B cell (primary cell): Measurements from ENCODE around the gene HYAL1. TPM values are rescaled to one million over a fixed set of nuclear protein-coding genes. Genes with fewer than 3 reads are reported as not detected.

Source experiments
- ATAC-seq: fragments of 200-7000 bp; cut with Tn5 transposase; one replicate; pipeline ENCODE4 v1.10.0; 2021; ENCODE audit warnings: low read depth, mild to moderate bottlenecking, moderate number of reproducible peaks, moderate library complexity
- CTCF ChIA-PET: fragments of 350-600 bp; sonication (Branson Sonifier 250); formaldehyde crosslinking; loops from one replicate; lab custom pipeline; 2021; ENCODE audit warnings: antibody characterized with exemption, inconsistent platforms; lab: Charles Lee
- POLR2A ChIA-PET: fragments of 350-600 bp; sonication (Branson Sonifier 250); formaldehyde crosslinking; loops from one replicate; lab custom pipeline; 2021; ENCODE audit warnings: antibody characterized with exemption; lab: Charles Lee
- DNase-seq: peaks from one replicate; pipeline ENCODE4 v3.0.0; 2013
- H2AFZ ChIP-seq: 2 replicates; pipeline ENCODE4 v1.6.1; 2012; ENCODE audit warnings: mild to moderate bottlenecking, low read depth, low read length; ENCODE audit not compliant: insufficient read depth, poor library complexity, severe bottlenecking
- H3K27ac ChIP-seq, 2 donors: 1 replicate in 1 of 2; 2 replicates in 1 of 2; pipeline ENCODE4 v1.5.1; 2012 to 2013; ENCODE audit warnings: low read length in 2 of 2, mild to moderate bottlenecking in 2 of 2, moderate library complexity in 1 of 2
- H3K27me3 ChIP-seq, 4 experiments: fragments of 200-600 bp in 1 of 4; sonication (generic) in 1 of 4; replicated peaks in 1 of 4; 1 replicate in 2 of 4; 2 replicates in 2 of 4; pipeline versions ENCODE4 v1.6.1 to v1.7.0; 2013 to 2016; ENCODE audit warnings: low read length in 3 of 4, mild to moderate bottlenecking in 2 of 4, mixed read lengths in 1 of 4, moderate library complexity in 1 of 4; ENCODE audit not compliant: insufficient read depth in 4 of 4, control insufficient read depth in 3 of 4; ENCODE audit errors: control extremely low read depth in 1 of 4
- H3K36me3 ChIP-seq, 2 experiments: replicated peaks in 1 of 2; 1 replicate in 1 of 2; 2 replicates in 1 of 2; pipeline versions ENCODE4 v1.6.1 to v1.7.1; 2013; ENCODE audit warnings: low read length in 1 of 2; ENCODE audit not compliant: insufficient read depth in 2 of 2, control insufficient read depth in 1 of 2; ENCODE audit errors: control extremely low read depth in 1 of 2, extremely low read depth in 1 of 2
- H3K4me1 ChIP-seq, 2 donors: fragments of 200-600 bp in 1 of 2; sonication (generic) in 1 of 2; 1 replicate in 1 of 2; 2 replicates in 1 of 2; pipeline versions ENCODE4 v1.5.1 to v1.6.1; 2013 to 2017; ENCODE audit warnings: low read length in 2 of 2; ENCODE audit not compliant: control insufficient read depth in 2 of 2, insufficient read depth in 2 of 2
- H3K4me2 ChIP-seq: replicated peaks from 2 replicates; pipeline ENCODE3; 2012; ENCODE audit warnings: mild to moderate bottlenecking, low read depth, low read length; ENCODE audit not compliant: poor library complexity, severe bottlenecking
- H3K4me3 ChIP-seq, 5 experiments: fragments of 200-600 bp in 1 of 5; sonication (generic) in 1 of 5; 1 replicate in 3 of 5; 2 replicates in 2 of 5; pipeline versions ENCODE4 v1.5.1 to v1.7.0; 2011 to 2016; ENCODE audit warnings: low read length in 4 of 5, mild to moderate bottlenecking in 4 of 5, low read depth in 2 of 5, control low read depth in 1 of 5, moderate library complexity in 1 of 5; ENCODE audit not compliant: insufficient read depth in 1 of 5; ENCODE audit errors: control extremely low read depth in 1 of 5, extremely low read depth in 1 of 5
- H3K79me2 ChIP-seq: fragments of 200-600 bp; sonication (generic); one replicate; pipeline ENCODE4 v1.6.0; 2016; ENCODE audit warnings: low read length; ENCODE audit not compliant: control insufficient read depth, insufficient read depth
- H3K9ac ChIP-seq: fragments of 200-600 bp; sonication (generic); 2 replicates; pipeline ENCODE4 v1.6.1; 2017; ENCODE audit warnings: mild to moderate bottlenecking, low read length, moderate library complexity
- H3K9me3 ChIP-seq, 3 donors: one replicate each; pipeline versions ENCODE4 v1.6.1 to v1.7.1; 2013; ENCODE audit warnings: low read length in 2 of 3; ENCODE audit not compliant: control insufficient read depth in 2 of 3, insufficient read depth in 1 of 3; ENCODE audit errors: control extremely low read depth in 1 of 3
- H4K20me1 ChIP-seq: 2 replicates; pipeline ENCODE4 v1.6.0; 2012; ENCODE audit warnings: mild to moderate bottlenecking, low read length; ENCODE audit not compliant: insufficient read depth, control insufficient read depth, poor library complexity, severe bottlenecking
- H3K27ac Mint-ChIP-seq: one replicate; pipeline ENCODE4 v1.8.0; 2021; ENCODE audit warnings: mixed read lengths
- H3K27me3 Mint-ChIP-seq: one replicate; pipeline ENCODE4 v1.8.0; 2021; ENCODE audit warnings: mixed read lengths
- H3K4me1 Mint-ChIP-seq: one replicate; pipeline ENCODE4 v1.8.0; 2021; ENCODE audit warnings: mixed read lengths
- H3K4me3 Mint-ChIP-seq: one replicate; pipeline ENCODE4 v1.8.0; 2021; ENCODE audit warnings: mixed read lengths
- H3K9me3 Mint-ChIP-seq: one replicate; pipeline ENCODE4 v1.8.0; 2022; ENCODE audit warnings: mixed read lengths; ENCODE audit not compliant: insufficient read depth
- CTCF ChIP-seq: fragments of 200-600 bp; IDR thresholded peaks from one replicate; pipeline ENCODE4 v1.8.0; 2022; ENCODE audit warnings: antibody characterized with exemption, mild to moderate bottlenecking
- EZH2 ChIP-seq: IDR thresholded peaks from 2 replicates; pipeline ENCODE4 v1.6.1; 2012; ENCODE audit warnings: borderline replicate concordance, low read depth, mild to moderate bottlenecking, moderate library complexity, low read length; ENCODE audit not compliant: insufficient read depth, poor library complexity, severe bottlenecking
- WGBS: methylation state at CpG from one replicate; pipeline ENCODE4 v1.1.5; 2013; ENCODE audit warnings: missing lambda C conversion rate; ENCODE audit not compliant: insufficient coverage; 5-methylcytosine and 5-hydroxymethylcytosine counted together
- intact Hi-C: fragments of 100-400 bp; cut with micrococcal nuclease; formaldehyde crosslinking; loops from one replicate; pipeline ENCODE4 v1.10.0; 2022
- polyA plus RNA-seq: library from polyadenylated mRNA; depleted of rRNA; stranded (reverse); fragments of >200 nt; gene quantifications from 2 replicates; pipeline ENCODE4 v1.2.3, GENCODE V29; 2012
- total RNA-seq, 2 donors: library from RNA; stranded (reverse); fragments of 120-200 nt in 1 of 2; gene quantifications; 1 replicate in 1 of 2; 2 replicates in 1 of 2; pipeline versions ENCODE4 v1.2.3 to v1.2.4, GENCODE V29; 2013 to 2022

HYAL1 gene
- total and polyA plus RNA-seq, 2 donors (not counting 1 experiment from before 2014, with no cell fraction given): 0.12 to 0.30 TPM

- no peak for TF ChIP-seq EZH2
- no peak for TF ChIP-seq CTCF
- Histone ChIP-seq H4K20me1 (peaks cover 2% of the 10 kb centered on the region), H3K27me3 (no peaks in the 10 kb centered on the region), H3K79me2 (peaks cover 12% of the 10 kb centered on the region), H3K4me3 (peak overlapping the region in 4 of 5 experiments; percentile 65 to 95 (median 77)), H3K4me2 (peak overlapping the region; percentile 95), H3K4me1 (peaks cover 24 to 56% of the 10 kb centered on the region in 2 donors), H3K36me3 (peaks cover 0 to 21% of the 10 kb centered on the region in 2 experiments), H3K9me3 (peaks cover 0 to 3% (median 0%) of the 10 kb centered on the region in 3 donors), H3K9ac (peak overlapping the region; percentile 96), H2AFZ (peak overlapping the region; percentile 99), H3K27ac (peak overlapping the region; percentile 94 to 96)
- intact Hi-C loops: loop anchor here (5.0 kb wide), 1 partner anchor 85 kb away; the partner anchor contains the start of gene GNAI2
- WGBS: 56% methylated on average over 14 of the region's 14 CpGs
- H3K27ac Mint-ChIP-seq: peak overlapping the region; percentile 80
- ATAC-seq (no peak), DNase-seq (no peak)
- H3K9me3 Mint-ChIP-seq: no peaks in the 10 kb centered on the region
- ChIA-PET CTCF (interaction anchor here (0.6 to 2.4 kb wide), 9 partner anchors 15 to 234 kb away, joined by 3 to 9 read pairs (median 4); partner anchors contain the start of genes CYB561D2, HYAL3, IFRD2 and NAA80), POLR2A (interaction anchor here (1.0 to 2.3 kb wide), 2 partner anchors 15 to 23 kb away, joined by 16 to 24 read pairs; partner anchors contain the start of genes HYAL3 and NAA80)
- no peaks in the 10 kb centered on the region for H3K27me3 Mint-ChIP-seq
- peaks cover 47% of the 10 kb centered on the region for H3K4me1 Mint-ChIP-seq
- H3K4me3 Mint-ChIP-seq: peak overlapping the region; percentile 87
These were observed 18.7 kb upstream of the HYAL1 start for GRCh38 chr3:50322115-50322385.
